K562 (cell line): ENCODE data around the gene PACRG. TPM values are rescaled to one million over a fixed set of nuclear protein-coding genes. Genes with fewer than 3 reads are reported as not detected.

Experiments
- ATAC-seq: fragments of 200-7000 bp; cut with Tn5 transposase; 3 replicates; pipeline ENCODE4 v1.9.1; 2020; ENCODE audit warnings: moderate library complexity
- BruUV-seq: library from RNA; stranded (reverse); fragments of 400-500 nt; replicated peaks from 2 replicates; lab custom pipeline; 2021; lab: Mats Ljungman, UMichigan
- CTCF ChIA-PET: fragments of 300-600 bp; formaldehyde crosslinking; extraction: SDS; loops from one replicate; lab custom pipeline; 2021; ENCODE audit warnings: low intra/inter-chr PET ratio; lab: Yijun Ruan, JAX
- POLR2A ChIA-PET: fragments of 300-600, 350-650 bp; sonication (Branson Sonifier 250); formaldehyde crosslinking; extraction: SDS; loops from one replicate; lab custom pipeline; 2021; ENCODE audit warnings: antibody characterized with exemption, inconsistent platforms; lab: Yijun Ruan, JAX
- DNase-seq, 4 experiments: peaks; one replicate each; pipeline versions ENCODE4 v3.0.0 to v3.0.0-alpha.2; 2011 to 2018; ENCODE audit warnings: low spot score in 3 of 4, mixed read lengths in 3 of 4; ENCODE audit errors: extremely low read depth in 1 of 4
- FAIRE-seq: peaks from 2 replicates; lab custom pipeline; 2011; peaks lifted over from hg19 to GRCh38; lab: Jason Lieb, UNC
- H2AFZ ChIP-seq: 2 replicates; pipeline ENCODE4 v1.6.0; 2011; ENCODE audit warnings: low read depth, low read length, control low read depth, inconsistent platforms
- H3K27ac ChIP-seq: fragments of 200-600 bp; 3 replicates; pipeline ENCODE4 v1.8.0; 2011; ENCODE audit warnings: low read depth, mild to moderate bottlenecking, control low read depth, inconsistent platforms, low read length, moderate library complexity, mixed read lengths; ENCODE audit errors: extremely low read depth
- H3K27me3 ChIP-seq, 2 experiments: fragments of 300-600 bp in 1 of 2; 2 replicates in 1 of 2; 3 replicates in 1 of 2; pipeline versions ENCODE4 v1.6.0 to v1.8.0; 2011; ENCODE audit warnings: inconsistent platforms in 2 of 2, low read length in 2 of 2, mild to moderate bottlenecking in 1 of 2, mixed read lengths in 1 of 2, moderate library complexity in 1 of 2; ENCODE audit not compliant: control insufficient read depth in 2 of 2, insufficient read depth in 2 of 2
- H3K36me3 ChIP-seq: fragments of 300-600 bp; 3 replicates; pipeline ENCODE4 v1.8.0; 2011; ENCODE audit warnings: mild to moderate bottlenecking, low read length, inconsistent platforms; ENCODE audit not compliant: control insufficient read depth, insufficient read depth
- H3K4me1 ChIP-seq, 2 experiments: fragments of 200-600 bp in 1 of 2; replicated peaks in 1 of 2; 2 replicates in 1 of 2; 3 replicates in 1 of 2; pipeline versions ENCODE4 v1.5.1 to v1.8.0; 2011; ENCODE audit warnings: inconsistent platforms in 2 of 2, low read length in 2 of 2, mild to moderate bottlenecking in 1 of 2, mixed read lengths in 1 of 2, moderate library complexity in 1 of 2; ENCODE audit not compliant: control insufficient read depth in 2 of 2, insufficient read depth in 2 of 2
- H3K4me2 ChIP-seq: 2 replicates; pipeline ENCODE4 v1.6.1; 2011; ENCODE audit warnings: low read length, control low read depth, inconsistent platforms, mixed read lengths; ENCODE audit not compliant: insufficient read depth
- H3K4me3 ChIP-seq: fragments of 200-600 bp; sonication (generic), shearing (Covaris generic); 2 replicates; pipeline ENCODE4 v1.5.1; 2016; ENCODE audit warnings: control low read depth, inconsistent platforms
- H3K79me2 ChIP-seq: fragments of 200-600 bp; 3 replicates; pipeline ENCODE4 v1.8.0; 2011; ENCODE audit warnings: low read length, inconsistent platforms; ENCODE audit not compliant: control insufficient read depth, insufficient read depth
- H3K9ac ChIP-seq, 2 experiments: 2 replicates each; pipeline versions ENCODE4 v1.6.0 to v1.6.1; 2011; ENCODE audit warnings: low read depth in 2 of 2, low read length in 2 of 2, control low read depth in 1 of 2, inconsistent platforms in 1 of 2, mild to moderate bottlenecking in 1 of 2, mixed read lengths in 1 of 2; ENCODE audit not compliant: insufficient read depth in 1 of 2
- H3K9me1 ChIP-seq: one replicate; pipeline ENCODE4 v1.6.0; 2011; ENCODE audit warnings: inconsistent platforms, mild to moderate bottlenecking, low read length, moderate library complexity; ENCODE audit not compliant: control insufficient read depth, insufficient read depth
- H3K9me3 ChIP-seq: replicated peaks from 2 replicates; pipeline ENCODE4 v1.5.1; 2011; ENCODE audit warnings: low read depth, low read length, inconsistent platforms; ENCODE audit not compliant: control insufficient read depth, insufficient read depth
- H4K20me1 ChIP-seq: replicated peaks from 2 replicates; pipeline ENCODE4 v1.6.1; 2011; ENCODE audit warnings: low read length, inconsistent platforms, mixed read lengths; ENCODE audit not compliant: control insufficient read depth, insufficient read depth
- ARNT ChIP-seq, 2 experiments: fragments of 450-650 bp; IDR thresholded peaks; 2 replicates each; pipeline ENCODE4 v1.6.1; 2016; ENCODE audit warnings: mild to moderate bottlenecking in 1 of 2
- BCL6 ChIP-seq: fragments of 250-450 bp; sonication (Bioruptor Pico); IDR thresholded peaks from 2 replicates; pipeline ENCODE4 v1.4.0; 2020
- CBFA2T2 ChIP-seq: fragments of 450-650 bp; conservative IDR thresholded peaks from 2 replicates; pipeline ENCODE4 v1.6.1; 2017; ENCODE audit warnings: mild to moderate bottlenecking
- ETS2 ChIP-seq: IDR thresholded peaks from 2 replicates; pipeline ENCODE4 v1.6.1; 2016; ENCODE audit warnings: borderline replicate concordance, missing genetic modification characterization, mild to moderate bottlenecking, moderate library complexity, missing compliant biosample characterization; ENCODE audit not compliant: poor library complexity, severe bottlenecking
- FOSL1 ChIP-seq: fragments of 200-800 bp; sonication (Bioruptor generic); conservative IDR thresholded peaks from 2 replicates; pipeline ENCODE4 v1.6.1; 2016; ENCODE audit warnings: missing genetic modification characterization, missing compliant biosample characterization
- HMG20A ChIP-seq: fragments of 450-650 bp; formaldehyde crosslinking; conservative IDR thresholded peaks from 2 replicates; pipeline ENCODE4 v1.4.0; 2020; ENCODE audit warnings: mild to moderate bottlenecking, mixed read lengths
- KDM5B ChIP-seq: fragments of 200-600 bp; sonication (generic); IDR thresholded peaks from 2 replicates; pipeline ENCODE4 v1.6.1; 2012; ENCODE audit warnings: low read depth, mild to moderate bottlenecking, moderate library complexity, low read length, control low read depth, inconsistent platforms; ENCODE audit not compliant: insufficient replicate concordance
- LARP7 ChIP-seq: fragments of 450-650 bp; IDR thresholded peaks from 2 replicates; pipeline ENCODE4 v1.6.1; 2016
- NR1H2 ChIP-seq: sonication (generic); formaldehyde crosslinking; IDR thresholded peaks from 2 replicates; pipeline ENCODE4 v1.4.0; 2020; ENCODE audit warnings: mild to moderate bottlenecking, missing genetic modification reagents
- POLR3G ChIP-seq: IDR thresholded peaks from 2 replicates; pipeline ENCODE4 v1.6.1; 2011; ENCODE audit not compliant: insufficient read length, insufficient replicate concordance; ENCODE audit errors: extremely low read depth
- RAD51 ChIP-seq: fragments of 450-650 bp; IDR thresholded peaks from 2 replicates; pipeline ENCODE4 v1.7.1; 2016; ENCODE audit warnings: low read depth, mild to moderate bottlenecking, borderline replicate concordance
- RBM39 ChIP-seq: fragments of 200-400 bp; formaldehyde crosslinking; optimal IDR thresholded peaks from 2 replicates; pipeline ENCODE3; 2018; ENCODE audit warnings: low read depth, low read length
- WHSC1 ChIP-seq: IDR thresholded peaks from one replicate; pipeline ENCODE4 v1.6.1; 2012; ENCODE audit warnings: low read length, control low read depth, inconsistent platforms
- ZKSCAN1 ChIP-seq: fragments of 150-350 bp; IDR thresholded peaks from 2 replicates; pipeline ENCODE4 v1.6.1; 2016; ENCODE audit warnings: low read depth, low read length
- ZNF311 ChIP-seq: fragments of 250-450 bp; sonication (Bioruptor Pico); IDR thresholded peaks from 2 replicates; pipeline ENCODE4 v1.4.0; 2020; ENCODE audit warnings: mild to moderate bottlenecking, moderate library complexity
- ZNF76 ChIP-seq: fragments of 250-450 bp; sonication (Bioruptor Pico); IDR thresholded peaks from 2 replicates; pipeline ENCODE4 v1.4.0; 2020; ENCODE audit warnings: mild to moderate bottlenecking, moderate library complexity, borderline replicate concordance
- WGBS: fragments of 100-300 bp; shearing (Covaris generic); methylation state at CpG from one replicate; pipeline ENCODE4 v1.1.6; 2016; ENCODE audit warnings: low coverage, mixed read lengths; ENCODE audit not compliant: insufficient coverage; ENCODE audit errors: missing lambda C conversion rate; 5-methylcytosine and 5-hydroxymethylcytosine counted together
- in situ Hi-C: fragments of 300-500 bp; cut with MboI; formaldehyde crosslinking; loops from 4 replicates; pipeline ENCODE4 v1.15.0; 2018; ENCODE audit warnings: inconsistent platforms, mixed read lengths
- intact Hi-C: fragments of 100-400 bp; cut with micrococcal nuclease; formaldehyde crosslinking; loops from 2 replicates; pipeline ENCODE4 v1.14.2; 2022
- polyA plus RNA-seq, 8 experiments: library from polyadenylated mRNA; depleted of rRNA in 4 of 8; stranded (reverse) in 5 of 8; unstranded in 3 of 8; fragments of >200 nt; fragmentation: Nextera tagmentation in 2 of 8; fragmentation: Illumina TruSeq in 1 of 8; extraction: Ambion mirVana in 2 of 8; extraction: Trizol in 1 of 8; gene quantifications; 2 replicates each; pipeline versions ENCODE4 v1.2.1 to v1.2.3, GENCODE V29; 2011 to 2014; ENCODE audit warnings: inconsistent platforms in 1 of 8, missing spikeins in 1 of 8
- total RNA-seq, 7 experiments: library from RNA; depleted of rRNA in 6 of 7; stranded (reverse); fragments of >200 nt in 6 of 7; fragmentation: Illumina TruSeq in 2 of 7; extraction: Trizol in 2 of 7; gene quantifications; 2 replicates each; pipeline versions ENCODE4 v1.2.1 to v1.2.3, GENCODE V29; 2011 to 2021; ENCODE audit warnings: low replicate concordance in 1 of 7
- TF ChIP-seq, protein P1 (sequence below): fragments of 200-800 bp; sonication (Bioruptor generic); IDR thresholded peaks from 2 replicates; pipeline ENCODE4 v1.6.1; 2017; ENCODE audit warnings: missing genetic modification characterization, missing compliant biosample characterization
- TF ChIP-seq, protein P2 (sequence below): fragments of 450-650 bp; formaldehyde crosslinking; IDR thresholded peaks from 2 replicates; pipeline ENCODE4 v1.4.0; 2020; ENCODE audit warnings: mild to moderate bottlenecking, mixed read lengths

The PACRG gene
- total and polyA plus RNA-seq, 9 of the 15 experiments (the other 6 are each of a cell fraction or from before 2014, with no cell fraction given), result 0.04 TPM; not detected in 8

DNA sequence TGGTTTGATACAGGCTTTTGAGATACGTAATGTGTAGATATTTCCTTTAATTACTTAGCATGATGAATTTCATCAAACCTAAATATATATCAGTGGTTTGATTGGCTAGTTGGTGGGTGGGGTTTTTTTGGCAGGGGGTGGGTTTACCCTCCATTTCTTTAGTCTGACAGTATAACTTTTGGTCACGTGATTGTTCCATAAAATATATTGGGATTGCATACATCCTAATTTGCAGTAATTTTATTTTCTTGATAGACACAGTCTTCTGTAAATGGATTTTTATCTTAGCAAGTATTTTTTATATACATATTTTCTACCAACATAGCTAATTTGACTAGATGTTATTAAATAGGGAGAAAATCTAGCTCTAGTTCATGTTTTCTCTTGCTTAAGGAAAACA lies 509.3 kb downstream of the PACRG start:
- DNase-seq (no peak), ATAC-seq (no peak), FAIRE-seq (no peak)
- H3K4me3 ChIP-seq, result no peak overlapping the region
- ChIA-PET CTCF (interaction anchor here (0.6 kb wide), 1 partner anchor 48 kb away, joined by 3 read pairs; no protein-coding TSS in a partner anchor), POLR2A (no interaction called here)
- 0 out of 5 replicates have a peak, but pooled peaks cover 0 to 3% of the 10 kb centered on the region in 2 experiments for H3K4me1 ChIP-seq
- TF ChIP-seq ZNF311 (CRISPR knock-in tag) (no peak), FOSL1 (no peak), WHSC1 (no peak), RBM39 (no peak), BCL6 (no peak), ETS2 (tag) (no peak), ZKSCAN1 (no peak), LARP7 (no peak), HMG20A (CRISPR knock-in tag) (no peak), KDM5B (no peak), NR1H2 (no peak), CBFA2T2 (0 out of 2 replicates have a peak, but pooled peaks have one; percentile 7), RAD51 (peak; percentile 51; the same call in 1 of the 2 replicates), ARNT (IDR thresholded peaks at IDR 0.05) (no peak), ZNF76 (CRISPR knock-in tag) (no peak), POLR3G (no peak)
- TF ChIP-seq, protein P1, sequence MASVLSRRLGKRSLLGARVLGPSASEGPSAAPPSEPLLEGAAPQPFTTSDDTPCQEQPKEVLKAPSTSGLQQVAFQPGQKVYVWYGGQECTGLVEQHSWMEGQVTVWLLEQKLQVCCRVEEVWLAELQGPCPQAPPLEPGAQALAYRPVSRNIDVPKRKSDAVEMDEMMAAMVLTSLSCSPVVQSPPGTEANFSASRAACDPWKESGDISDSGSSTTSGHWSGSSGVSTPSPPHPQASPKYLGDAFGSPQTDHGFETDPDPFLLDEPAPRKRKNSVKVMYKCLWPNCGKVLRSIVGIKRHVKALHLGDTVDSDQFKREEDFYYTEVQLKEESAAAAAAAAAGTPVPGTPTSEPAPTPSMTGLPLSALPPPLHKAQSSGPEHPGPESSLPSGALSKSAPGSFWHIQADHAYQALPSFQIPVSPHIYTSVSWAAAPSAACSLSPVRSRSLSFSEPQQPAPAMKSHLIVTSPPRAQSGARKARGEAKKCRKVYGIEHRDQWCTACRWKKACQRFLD, result no peak
- TF ChIP-seq, protein P2, sequence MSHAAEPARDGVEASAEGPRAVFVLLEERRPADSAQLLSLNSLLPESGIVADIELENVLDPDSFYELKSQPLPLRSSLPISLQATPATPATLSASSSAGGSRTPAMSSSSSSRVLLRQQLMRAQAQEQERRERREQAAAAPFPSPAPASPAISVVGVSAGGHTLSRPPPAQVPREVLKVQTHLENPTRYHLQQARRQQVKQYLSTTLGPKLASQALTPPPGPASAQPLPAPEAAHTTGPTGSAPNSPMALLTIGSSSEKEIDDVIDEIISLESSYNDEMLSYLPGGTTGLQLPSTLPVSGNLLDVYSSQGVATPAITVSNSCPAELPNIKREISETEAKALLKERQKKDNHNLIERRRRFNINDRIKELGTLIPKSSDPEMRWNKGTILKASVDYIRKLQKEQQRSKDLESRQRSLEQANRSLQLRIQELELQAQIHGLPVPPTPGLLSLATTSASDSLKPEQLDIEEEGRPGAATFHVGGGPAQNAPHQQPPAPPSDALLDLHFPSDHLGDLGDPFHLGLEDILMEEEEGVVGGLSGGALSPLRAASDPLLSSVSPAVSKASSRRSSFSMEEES (CRISPR knock-in tag), result peak; percentile 82
- in situ Hi-C loops, result no loop called here
- H3K9ac ChIP-seq, result no peak overlapping the region
- H3K27me3 ChIP-seq, result peaks cover 6 to 23% of the 10 kb centered on the region in 2 experiments
- no TSS peak for BruUV-seq
- H3K9me1 ChIP-seq, result no peaks in the 10 kb centered on the region
- H3K36me3 ChIP-seq, result no peaks in the 10 kb centered on the region
- no peaks in the 10 kb centered on the region for H3K79me2 ChIP-seq
- no peak overlapping the region for H2AFZ ChIP-seq
- WGBS, result 3% methylated on average over 2 of the region's 2 CpGs
- no peak overlapping the region for H3K4me2 ChIP-seq
- no peaks in the 10 kb centered on the region for H4K20me1 ChIP-seq
- no peak overlapping the region for H3K27ac ChIP-seq
- no peaks in the 10 kb centered on the region for H3K9me3 ChIP-seq
- intact Hi-C loops, result no loop called here
